CD4-positive, alpha-beta T cell treated with Interleukin-17A for 4 hours (primary cell): ENCODE data around the gene CADM4.

Experiments used
- DNase-seq: peaks from one replicate; pipeline ENCODE4 v3.0.0-alpha.2; 2020; ENCODE audit warnings: mixed read lengths

The CADM4 gene

DNA sequence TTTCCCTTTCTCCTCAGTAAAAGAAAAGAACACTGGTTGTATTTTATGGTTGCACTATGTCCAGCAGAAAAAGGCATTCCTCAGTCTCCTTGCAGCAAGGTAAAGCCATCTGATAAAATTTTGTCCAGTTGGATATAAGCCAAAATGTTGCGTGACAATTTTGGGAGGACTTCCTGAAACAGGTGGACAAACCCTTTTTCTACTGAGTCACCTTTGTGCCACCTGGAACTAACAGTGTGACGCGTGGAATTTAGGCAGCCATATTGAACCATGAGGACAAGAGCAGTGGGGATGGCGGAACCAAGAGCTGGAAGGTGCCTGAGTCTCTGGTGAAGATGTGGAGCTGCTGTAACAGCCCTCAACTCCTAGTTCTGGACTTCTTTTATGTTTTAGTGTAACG is 8.2 kb downstream of the CADM4 start:
- no peak for DNase-seq

DNA sequence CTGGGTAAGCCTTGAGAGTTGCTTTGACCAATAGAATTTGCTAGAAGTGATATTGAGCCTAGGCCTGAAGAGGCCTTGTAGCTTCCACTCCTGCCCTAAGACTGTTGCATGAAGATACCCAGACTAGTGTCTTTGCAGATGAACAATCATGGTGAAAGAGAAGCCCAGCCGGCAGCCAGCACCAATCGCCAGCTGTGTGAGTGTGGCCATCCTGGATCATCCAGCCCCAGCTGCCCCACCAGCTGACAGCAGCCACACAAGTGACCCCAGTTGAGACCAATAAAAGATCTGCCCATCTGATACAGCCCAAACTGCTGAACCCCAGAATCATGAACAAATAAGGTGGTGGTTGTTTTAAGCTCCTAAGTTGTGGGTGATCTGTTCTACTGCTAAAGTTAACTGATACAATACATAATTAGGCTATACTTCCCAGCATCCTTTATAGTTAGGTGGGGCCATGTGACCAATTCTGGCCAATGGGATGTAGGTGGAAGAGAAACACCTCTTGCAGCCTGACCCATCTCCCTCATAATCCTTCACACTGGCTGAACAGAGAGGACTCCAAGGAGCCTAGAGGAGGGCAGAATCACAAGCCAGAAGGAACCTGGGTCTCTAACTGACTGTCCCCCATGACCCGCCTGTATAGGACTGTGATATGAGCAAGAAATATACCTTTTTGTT is 10.9 kb downstream of the CADM4 start:
- no peak for DNase-seq

DNA sequence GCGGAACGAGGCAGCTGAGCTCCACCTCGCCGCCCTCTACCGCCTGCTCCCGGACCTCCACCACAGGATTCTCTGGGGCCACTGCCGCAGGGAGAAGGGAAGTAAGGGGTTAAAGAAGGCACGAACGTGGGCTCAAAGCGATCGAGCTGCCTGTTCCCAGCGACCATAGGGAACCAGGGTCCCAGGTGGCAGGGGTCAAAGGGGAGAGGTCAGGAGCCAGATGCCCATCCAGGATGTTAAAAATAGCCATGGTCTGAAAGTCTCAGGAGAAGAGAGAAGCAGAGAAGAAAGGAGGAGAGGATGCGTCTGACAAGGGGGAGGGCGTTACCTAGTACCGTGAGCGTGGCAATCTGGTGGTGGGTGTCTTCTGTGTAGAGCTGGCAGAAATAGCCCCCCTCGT is 12.8 kb downstream of the CADM4 start:
- DNase-seq: no peak

DNA sequence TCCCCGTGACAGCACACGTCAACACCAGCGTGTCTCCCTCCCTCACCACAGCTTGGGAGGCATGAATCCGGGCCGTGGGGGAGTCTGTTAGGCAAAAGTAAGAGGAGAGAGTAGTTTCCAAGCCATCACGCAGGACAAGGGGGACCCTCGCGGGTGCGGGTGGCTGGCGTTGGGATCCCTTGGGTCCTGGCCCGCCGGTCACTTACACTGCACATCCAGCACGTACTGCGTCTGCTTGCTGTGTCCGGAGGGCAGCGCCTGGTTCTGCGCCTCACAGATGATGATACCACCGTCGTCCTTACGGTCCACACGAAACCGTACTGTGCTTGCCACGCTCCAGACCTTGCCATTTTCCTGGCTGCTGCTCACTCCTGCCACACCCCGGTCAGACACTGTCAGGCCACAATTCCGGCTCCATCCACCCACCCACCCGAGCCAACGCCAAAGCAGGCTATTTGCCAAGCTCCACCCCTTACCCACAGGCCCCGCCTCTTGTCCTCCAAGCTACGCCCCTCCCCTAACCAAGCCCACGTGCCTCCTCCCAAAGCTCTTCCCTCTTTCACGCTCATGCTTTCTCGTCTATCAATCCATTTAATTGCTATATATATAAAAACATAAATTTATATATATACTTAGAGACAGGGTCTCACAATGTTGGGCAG is 13.6 kb downstream of the CADM4 start:
- peak; percentile 34 for DNase-seq

DNA sequence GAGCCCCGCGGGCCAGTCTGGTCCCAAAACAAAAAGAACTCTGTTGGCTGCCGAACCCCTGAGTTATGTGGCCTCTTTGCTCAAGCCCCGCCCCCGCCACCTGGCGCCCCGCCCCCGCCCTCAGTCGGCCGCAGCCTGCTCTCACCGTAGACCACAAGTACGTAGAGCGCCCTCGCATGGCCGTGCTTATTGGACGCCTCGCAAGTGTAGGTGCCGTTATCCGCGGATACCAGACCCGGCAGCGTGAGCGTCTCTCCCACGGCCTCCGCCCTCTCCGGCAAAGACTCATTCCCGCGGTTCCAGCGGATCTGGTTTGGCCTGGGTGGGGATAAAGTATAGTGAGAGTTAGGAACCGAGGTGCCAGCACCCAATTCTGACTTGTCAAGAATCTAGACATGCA is 14.7 kb downstream of the CADM4 start:
- DNase-seq: peak; percentile 93

DNA sequence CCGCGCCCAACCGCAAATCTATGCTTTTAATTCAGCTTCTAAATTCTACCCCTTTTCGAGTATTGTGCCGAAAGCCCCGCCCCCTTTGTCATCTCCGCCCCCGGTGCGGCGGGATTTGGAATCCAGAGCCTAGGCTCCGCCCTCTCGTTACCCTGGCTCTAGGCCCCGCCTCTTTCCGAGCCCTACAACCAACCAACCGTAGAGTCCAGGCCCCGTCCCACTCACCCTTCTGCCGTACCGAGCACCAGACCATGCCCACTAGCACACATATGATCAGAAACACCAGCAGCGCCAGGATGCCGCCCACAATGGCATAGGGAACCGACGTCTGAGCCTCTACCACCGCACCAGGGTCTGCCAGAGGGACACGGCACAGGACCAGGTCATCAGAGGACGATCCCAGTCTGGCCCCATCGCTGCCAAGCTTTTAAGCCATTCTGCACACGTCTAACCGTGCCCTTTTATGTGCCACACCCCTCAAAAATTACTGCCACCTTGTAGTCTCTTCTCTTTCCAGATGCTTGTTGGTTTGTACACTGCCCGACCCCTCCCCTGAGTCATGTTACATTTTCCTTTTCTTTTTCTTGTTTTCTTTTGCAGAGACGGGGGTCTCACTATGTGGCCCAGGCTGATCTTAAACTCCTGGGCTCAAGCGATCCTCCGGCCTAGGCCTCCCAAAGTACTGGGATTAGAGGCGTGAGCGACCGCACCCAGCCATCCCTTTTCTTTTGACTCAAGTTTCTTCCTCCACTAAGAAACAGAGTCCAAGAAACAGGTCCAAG is 15.6 kb downstream of the CADM4 start:
- DNase-seq: peak; percentile 24

DNA sequence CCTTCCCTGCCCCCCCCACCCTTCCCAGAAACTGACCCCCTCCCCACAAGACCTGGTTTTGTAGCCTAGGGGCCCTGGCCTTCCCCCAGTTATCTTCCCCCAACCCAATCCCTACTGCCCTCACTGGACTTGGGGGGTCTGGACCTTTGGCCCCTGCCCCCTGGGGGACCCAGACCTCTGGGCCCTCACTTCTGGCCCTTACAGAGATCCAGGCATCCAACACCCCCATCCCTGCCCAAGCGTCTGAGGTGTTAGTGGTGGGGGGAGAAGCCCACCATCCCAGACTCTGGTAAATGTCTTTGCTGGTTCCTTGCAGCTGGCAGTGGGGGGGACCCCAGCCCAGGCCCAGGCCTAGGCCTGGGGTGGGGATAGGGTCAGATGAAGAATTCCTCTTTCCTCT is 16.7 kb downstream of the CADM4 start:
- no peak for DNase-seq

DNA sequence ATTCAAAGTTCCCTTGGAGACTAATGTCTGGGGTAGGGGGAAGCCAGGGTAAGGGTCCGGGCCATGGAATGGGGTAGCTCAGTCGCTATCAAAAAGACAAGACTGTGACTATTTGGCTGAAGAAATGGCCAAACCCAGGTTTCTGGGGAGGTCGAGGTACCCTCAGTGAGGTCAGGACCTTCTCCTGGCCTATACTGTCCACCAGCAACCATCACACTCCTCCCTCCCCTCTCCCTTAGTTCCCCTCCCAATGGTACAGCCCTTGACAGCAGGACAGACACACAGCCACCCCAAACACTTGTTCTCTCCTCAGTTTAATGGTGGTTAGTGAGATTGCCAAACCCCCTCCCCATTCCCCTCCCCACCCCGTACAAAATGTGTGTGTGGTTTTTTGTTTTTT is 17.6 kb downstream of the CADM4 start:
- DNase-seq: no peak

DNA sequence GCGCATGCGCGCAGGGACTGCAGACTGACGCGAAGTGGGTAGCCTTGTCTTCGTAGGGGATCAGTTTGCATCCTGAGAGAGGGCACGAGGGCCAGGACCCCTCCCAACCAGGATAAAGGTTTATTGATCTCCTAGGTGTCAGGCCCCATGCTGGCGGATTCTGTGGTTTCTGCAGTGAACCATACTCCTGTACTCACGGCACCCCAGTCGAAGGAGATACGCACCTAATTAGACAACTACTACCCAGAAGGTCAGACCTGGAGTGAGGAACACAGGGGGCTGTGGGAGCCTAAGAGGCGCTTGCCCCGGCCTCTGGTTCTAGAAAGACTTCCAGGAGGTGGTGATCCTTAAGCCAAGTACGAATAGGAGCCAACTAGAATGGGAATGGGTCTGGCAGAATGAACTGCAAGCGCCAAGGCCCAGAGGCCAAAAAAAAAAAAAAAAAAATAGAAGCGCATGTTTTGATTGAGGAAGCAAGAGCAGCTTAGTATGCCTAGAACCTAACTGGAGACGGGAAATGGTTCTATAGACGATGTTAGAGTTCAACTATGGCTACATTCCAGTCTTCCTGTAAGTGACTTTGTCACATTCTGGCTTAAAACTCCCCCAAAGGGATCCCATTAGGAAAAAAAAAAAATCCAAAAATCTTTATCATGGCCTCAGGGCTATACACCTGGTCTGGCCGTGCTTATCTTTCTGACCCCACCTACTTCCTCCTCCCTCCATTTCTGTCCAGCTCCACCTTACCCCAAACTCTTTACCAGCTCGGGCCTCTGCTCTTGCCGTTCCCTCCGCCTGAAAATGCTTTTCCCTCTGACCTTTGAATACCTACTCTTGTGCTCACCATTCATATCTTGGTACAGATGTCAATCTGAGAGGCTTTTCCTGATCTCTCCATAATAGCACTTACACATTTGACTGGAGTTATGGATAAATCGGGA is 19.3 kb downstream of the CADM4 start:
- peak; percentile 91 for DNase-seq

DNA sequence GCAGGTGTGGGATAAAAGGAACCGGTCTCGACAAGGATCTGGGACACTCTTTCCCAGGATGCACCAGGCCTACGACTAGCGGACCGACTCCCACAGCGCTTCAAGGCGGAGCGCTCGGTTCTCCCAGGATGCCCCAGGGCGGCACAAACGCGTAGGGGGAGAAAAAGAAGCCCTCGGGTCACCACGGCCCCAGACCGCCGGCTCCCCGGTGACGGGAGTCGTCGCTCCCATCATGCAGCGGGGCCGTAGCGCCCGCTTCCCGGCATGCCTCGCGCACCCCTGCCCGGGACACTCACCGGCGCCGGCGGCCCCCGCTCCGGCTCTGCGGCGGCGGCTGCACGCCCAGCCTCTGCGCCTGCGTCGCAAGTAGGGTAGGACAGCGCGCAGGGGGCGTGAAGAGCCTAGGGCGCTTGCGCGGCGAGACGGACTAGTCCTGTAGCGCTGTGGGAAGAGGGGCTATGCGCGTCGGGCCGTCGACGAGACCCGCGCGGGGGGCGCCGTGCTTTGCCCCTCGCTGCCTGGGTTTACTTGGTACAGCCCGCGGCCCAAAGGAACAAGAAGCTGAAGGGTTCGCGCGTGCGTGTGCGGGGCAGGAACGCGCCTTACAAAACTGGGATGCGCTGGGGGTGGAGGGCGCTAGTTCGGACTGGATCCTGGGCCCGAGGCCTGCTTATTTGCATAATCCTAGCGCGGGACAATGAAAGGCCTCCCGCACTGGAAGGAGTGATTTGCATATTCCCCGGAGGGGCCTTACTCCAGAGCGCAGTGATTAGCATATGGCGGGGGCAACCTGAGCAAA is 20.2 kb downstream of the CADM4 start, which contains the start of gene ZNF428:
ZNF428 (minus strand) TSS at position 368 of the 799 bp plus-strand sequence. CDS start 5,325 bp downstream, outside the sequence.
- peak; percentile 87 for DNase-seq

DNA sequence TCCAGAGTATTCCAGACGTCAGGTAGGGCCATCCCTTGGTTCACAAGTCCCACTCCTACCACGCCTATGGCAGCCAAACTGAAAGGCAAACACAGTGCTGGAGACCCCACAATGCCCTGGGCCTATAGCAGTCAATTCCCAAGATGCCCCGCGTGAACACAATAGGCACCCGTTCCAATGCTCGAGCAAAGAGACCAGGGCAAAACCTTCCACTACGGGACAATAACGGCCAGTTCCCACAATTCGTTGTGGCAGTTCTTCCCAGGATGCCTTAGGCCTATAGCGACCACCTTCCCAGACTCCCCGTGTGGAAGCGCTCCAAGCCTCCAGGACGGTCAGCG is 20.8 kb downstream of the CADM4 start:
- peak; percentile 44 for DNase-seq

DNA sequence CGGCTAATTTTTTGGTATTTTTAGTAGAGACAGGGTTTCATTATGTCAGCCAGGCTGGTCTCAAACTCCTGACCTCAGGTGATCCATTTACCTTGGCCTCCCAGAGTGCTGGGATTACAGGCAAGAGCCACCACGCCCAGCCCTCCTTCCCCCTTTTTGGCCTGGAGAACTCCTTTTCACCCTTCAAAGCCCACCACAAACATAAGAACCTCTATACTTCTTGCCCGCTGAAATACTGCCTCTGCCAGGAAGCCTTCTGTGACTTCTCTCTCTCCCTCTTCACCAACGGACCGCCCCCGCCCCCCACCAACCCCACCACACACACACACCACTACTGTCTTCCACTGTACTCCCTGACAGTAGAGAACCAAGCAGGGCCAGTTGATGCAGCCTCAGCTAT is 22.7 kb downstream of the CADM4 start:
- DNase-seq: no peak

DNA sequence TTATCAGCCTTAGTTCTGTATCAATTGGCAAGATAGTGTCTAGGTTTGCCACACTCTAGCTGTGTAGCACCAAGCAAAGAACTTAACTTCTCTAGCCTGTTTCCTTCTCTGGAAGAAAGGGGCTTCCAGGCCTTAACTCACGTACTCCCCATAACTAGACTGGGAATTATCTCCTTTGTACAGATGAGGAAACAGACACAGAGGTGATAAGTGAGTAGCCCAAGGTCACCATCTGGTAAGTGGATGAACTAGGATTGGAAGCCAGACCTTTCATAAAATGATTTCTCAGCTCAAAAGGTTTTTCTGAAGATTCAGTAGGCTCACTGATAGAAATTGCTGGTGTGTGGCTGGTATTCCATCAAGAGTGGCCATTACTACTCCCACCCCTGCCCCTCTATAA is 23.3 kb downstream of the CADM4 start:
- DNase-seq: no peak

DNA sequence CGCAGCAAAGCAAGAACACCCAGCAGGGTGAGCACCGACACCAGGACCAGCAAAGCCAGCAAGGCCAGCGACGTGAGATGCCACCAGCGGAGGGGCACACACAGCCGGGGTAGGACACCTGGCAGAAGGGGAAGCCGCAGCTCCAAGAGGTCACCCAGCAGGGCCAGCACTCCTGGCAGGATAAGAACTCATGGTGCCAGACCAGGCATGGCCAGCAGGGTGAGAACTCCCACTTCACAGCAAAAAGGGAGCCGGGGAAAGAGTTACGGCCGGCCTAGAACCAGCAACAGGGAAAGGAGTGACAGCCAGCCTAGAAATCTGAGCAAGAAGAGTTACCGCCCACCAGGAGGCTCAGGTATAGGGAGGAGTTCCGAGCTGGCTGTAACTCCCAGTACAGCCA is 27.3 kb downstream of the CADM4 start:
- DNase-seq: no peak

DNA sequence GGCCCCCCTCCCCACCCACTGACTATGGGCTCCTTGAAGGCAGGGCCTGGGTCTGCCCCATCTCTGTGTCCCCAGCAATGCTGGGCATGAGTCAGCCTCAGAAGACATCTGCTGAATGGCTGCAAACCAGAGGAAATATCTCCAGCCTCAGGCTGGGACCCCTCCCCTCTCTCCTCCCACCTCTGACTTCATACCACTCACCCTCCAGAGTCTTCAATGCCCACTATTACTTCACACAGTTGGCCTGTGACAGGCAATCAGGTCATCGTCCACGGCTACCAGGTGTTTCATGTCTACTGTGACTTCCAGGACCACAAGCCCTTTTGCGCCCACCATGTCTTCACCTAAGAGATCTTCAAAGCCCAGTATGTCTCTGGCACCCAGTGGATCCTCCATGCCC is 27.9 kb downstream of the CADM4 start, which contains the start of gene SRRM5:
SRRM5 (plus strand) TSS at position 301 of the 400 bp plus-strand sequence; CDS start at position 335, 34 bp downstream.
- DNase-seq: no peak

DNA sequence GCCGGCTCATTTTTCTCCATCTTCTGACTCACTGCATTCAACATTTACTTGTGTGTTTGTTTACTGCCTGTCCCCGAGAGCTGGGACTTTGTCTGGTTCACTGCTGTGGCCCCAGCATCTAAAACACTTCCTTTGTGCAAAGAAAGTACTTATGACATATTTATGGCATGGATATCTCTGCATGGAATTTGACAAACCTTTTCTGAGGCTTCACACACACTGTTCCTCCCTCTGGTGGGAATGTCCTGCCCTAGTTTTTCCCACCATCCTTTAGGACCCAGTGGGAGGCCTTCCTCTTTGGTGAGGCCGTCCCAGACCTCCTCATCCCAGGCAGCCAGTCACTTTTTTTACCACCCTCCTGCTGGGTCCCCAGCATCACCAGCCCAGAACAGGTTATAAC is 29.2 kb downstream of the CADM4 start:
- no peak for DNase-seq

DNA sequence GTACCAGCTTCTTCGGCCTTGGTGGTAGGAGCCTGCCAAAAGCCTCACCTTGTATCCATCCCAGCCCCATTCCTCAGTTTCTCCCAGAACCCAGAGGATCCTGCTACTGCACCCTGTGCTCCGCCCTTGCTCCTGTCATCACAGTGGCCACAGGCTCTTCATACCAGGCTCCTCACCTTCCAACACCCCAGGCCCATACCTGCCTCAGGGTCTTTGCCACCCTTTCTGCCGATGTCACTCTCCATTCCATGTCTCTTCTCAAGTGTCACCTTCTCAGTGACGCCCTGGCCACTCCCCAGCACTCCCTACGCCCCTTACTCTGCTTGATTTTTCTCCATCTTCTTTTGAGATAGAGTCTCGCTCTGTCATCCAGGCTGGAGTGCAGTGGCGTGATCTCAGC is 29.8 kb downstream of the CADM4 start:
- DNase-seq: no peak

DNA sequence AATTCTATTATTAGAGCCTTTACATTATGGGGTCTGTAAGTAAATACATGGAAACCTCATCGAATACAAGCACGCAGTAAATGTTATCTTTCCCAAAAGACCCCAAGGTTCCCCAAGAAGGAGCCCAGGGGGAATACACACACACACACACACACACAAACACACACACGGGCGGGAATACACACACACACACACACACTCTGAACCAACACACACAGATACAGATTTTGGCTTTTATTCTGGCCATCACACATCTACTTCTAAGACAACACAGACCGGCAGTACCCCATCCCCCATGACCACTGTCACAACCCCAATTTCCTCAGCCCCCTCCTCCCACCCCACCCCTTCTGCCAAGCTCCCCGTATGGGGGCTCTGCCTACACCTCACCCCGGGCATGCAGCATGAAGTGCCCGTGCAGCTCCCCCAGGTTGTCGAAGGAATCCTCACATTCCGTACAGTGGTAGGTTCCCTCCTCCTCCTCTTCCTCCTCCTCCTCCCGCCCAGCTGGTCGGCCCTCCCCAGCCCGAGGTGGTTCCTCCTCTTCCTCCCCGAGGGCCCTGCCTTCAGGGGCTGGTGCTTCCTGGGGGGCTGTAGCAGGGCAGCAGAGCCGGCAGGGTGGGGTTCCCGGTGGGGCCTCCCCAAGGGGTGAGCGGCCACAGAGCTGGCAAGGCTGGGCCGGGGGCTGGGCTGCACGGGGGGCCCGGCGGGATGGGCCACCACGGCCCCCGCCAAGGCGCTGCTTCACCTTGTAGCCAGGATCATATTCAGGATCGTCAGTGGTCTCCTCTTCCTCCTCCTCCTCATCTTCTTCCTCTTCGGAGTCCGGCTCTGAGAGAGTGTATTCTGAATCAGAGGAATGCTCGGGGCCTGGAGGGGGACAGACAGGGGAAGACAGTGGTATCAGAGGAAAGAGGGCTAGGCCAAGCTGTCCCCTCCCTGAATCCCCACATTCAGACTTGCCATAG is 32.1 kb downstream of the CADM4 start:
- no peak for DNase-seq

DNA sequence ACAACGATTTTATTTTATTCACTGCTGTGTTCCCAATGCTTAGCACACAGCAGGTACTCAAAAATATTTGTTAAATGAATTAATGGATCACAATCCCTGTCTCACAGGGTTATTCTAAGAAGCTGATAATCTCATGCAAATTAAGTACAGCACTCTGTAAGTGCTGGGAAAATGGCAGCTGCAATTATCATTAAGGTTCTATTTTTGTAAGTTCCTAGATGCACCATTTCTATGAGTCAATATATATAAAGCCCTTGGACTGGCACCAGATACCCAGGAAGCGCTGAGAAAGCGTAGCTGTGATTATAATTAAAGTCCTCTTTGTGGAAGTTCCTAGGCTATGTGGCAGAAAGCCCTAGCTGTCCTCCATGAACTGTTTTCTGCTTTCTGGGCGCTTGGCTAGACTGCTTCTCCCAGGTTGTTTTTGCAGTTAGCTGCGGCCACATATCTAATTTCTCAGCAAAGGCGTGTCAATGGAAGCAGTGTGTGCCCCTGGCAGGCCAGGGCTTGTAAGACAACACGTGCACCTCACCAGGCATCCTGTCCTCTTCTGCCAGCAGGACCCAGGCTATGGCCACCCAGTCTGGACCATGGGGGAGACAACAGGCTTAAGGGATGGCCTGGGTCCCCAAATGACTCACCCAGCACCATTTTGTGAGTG is 33.0 kb downstream of the CADM4 start:
- DNase-seq: no peak
